Psoas muscle (tissue), 8 donors: ENCODE results near the gene MAPK10. TPM values are rescaled to one million over a fixed set of nuclear protein-coding genes. Genes with fewer than 3 reads are reported as not detected.

Source experiments
- ATAC-seq, 4 donors: fragments of 200-7000 bp; cut with Tn5 transposase; one replicate each; pipeline ENCODE4 v1.9.1; 2020; ENCODE audit warnings: moderate library complexity in 3 of 4, mild to moderate bottlenecking in 2 of 4
- DNase-seq, 2 donors: peaks; one replicate each; pipeline ENCODE4 v3.0.0-alpha.2; 2020
- H3K27ac ChIP-seq: fragments of 200-600 bp; one replicate; pipeline ENCODE4 v1.8.0; 2022
- H3K27me3 ChIP-seq, 3 donors: fragments of 200-600 bp in 1 of 3; one replicate each; pipeline versions ENCODE4 v1.6.1 to v1.8.0; 2013 to 2022; ENCODE audit warnings: low read length in 2 of 3, mild to moderate bottlenecking in 2 of 3, moderate library complexity in 1 of 3; ENCODE audit not compliant: insufficient read depth in 3 of 3
- H3K36me3 ChIP-seq, 2 donors: fragments of 200-600 bp in 1 of 2; one replicate each; pipeline versions ENCODE4 v1.6.1 to v1.8.0; 2013 to 2022; ENCODE audit warnings: low read depth in 1 of 2, mild to moderate bottlenecking in 1 of 2, moderate library complexity in 1 of 2; ENCODE audit not compliant: insufficient read depth in 1 of 2
- H3K4me1 ChIP-seq: fragments of 200-600 bp; one replicate; pipeline ENCODE4 v1.8.0; 2022
- H3K4me3 ChIP-seq: fragments of 200-600 bp; one replicate; pipeline ENCODE4 v1.8.0; 2022; ENCODE audit warnings: mild to moderate bottlenecking
- H3K9me3 ChIP-seq: fragments of 200-600 bp; one replicate; pipeline ENCODE4 v1.8.0; 2022
- WGBS, 3 donors: extraction: QIAGEN DNeasy Blood & Tissue Kit; methylation state at CpG; one replicate each; pipeline versions ENCODE4 v1.1.6 to v1.1.7; 2013; 5-methylcytosine and 5-hydroxymethylcytosine counted together
- intact Hi-C, 2 donors: fragments of 100-400 bp; cut with DNase I; formaldehyde crosslinking; loops; one replicate each; pipeline versions ENCODE4 v1.11.0 to v1.14.2; 2022
- polyA plus RNA-seq, 3 donors: library from polyadenylated mRNA; stranded (reverse); fragments of 200-250 nt; gene quantifications; one replicate each; pipeline ENCODE4 v1.2.3, GENCODE V29; 2013
- total RNA-seq, 4 donors: library from RNA; stranded (reverse); fragmentation: NEBNext Ultra II Directional in 2 of 4; extraction: Animal tissue kit (Norgen Biotek cat#: 25700) in 2 of 4; gene quantifications; one replicate each; pipeline versions ENCODE4 v1.2.1 to v1.2.4, GENCODE V29; 2021 to 2023
- TF ChIP-seq, protein P1 (sequence below): fragments of 200-600 bp; IDR thresholded peaks from one replicate; pipeline ENCODE4 v1.8.0; 2022; ENCODE audit warnings: antibody characterized with exemption
- donor health status: healthy with polysubstance abuse.
- donor health status: DM: no; HTN: no; CAD: no; lungs with moderate emphysema.
- donor health status: Bipolar disorder and iron deficiency.
- donor health status: healthy.
- donor health status: DM: yes; HTN: yes; CAD: no.
- donor health status: DM: no; HTN: no; CAD: no.
- donor health status: DM: no; HTN: no; CAD: no.
- donor health status: DM: yes; HTN: yes; CAD: no.

Gene MAPK10
- total and polyA plus RNA-seq, 7 donors = 0.22 to 7.6 (median 1.3) TPM

- 92 to 98% (median 96%) methylated on average over 6 of the region's 6 CpGs for WGBS, 3 donors
- intact Hi-C loops = no loop called here
- TF ChIP-seq, protein P1, sequence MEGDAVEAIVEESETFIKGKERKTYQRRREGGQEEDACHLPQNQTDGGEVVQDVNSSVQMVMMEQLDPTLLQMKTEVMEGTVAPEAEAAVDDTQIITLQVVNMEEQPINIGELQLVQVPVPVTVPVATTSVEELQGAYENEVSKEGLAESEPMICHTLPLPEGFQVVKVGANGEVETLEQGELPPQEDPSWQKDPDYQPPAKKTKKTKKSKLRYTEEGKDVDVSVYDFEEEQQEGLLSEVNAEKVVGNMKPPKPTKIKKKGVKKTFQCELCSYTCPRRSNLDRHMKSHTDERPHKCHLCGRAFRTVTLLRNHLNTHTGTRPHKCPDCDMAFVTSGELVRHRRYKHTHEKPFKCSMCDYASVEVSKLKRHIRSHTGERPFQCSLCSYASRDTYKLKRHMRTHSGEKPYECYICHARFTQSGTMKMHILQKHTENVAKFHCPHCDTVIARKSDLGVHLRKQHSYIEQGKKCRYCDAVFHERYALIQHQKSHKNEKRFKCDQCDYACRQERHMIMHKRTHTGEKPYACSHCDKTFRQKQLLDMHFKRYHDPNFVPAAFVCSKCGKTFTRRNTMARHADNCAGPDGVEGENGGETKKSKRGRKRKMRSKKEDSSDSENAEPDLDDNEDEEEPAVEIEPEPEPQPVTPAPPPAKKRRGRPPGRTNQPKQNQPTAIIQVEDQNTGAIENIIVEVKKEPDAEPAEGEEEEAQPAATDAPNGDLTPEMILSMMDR = no peak
- DNase-seq (no peak), ATAC-seq (no peak)
- Histone ChIP-seq H3K4me3 (no peak overlapping the region), H3K36me3 (peaks cover 0 to 3% of the 10 kb centered on the region in 2 donors), H3K27me3 (no peaks in the 10 kb centered on the region), H3K9me3 (no peaks in the 10 kb centered on the region), H3K4me1 (no peaks in the 10 kb centered on the region), H3K27ac (no peak overlapping the region)
These were observed 352.8 kb downstream of the MAPK10 start for GRCh38 chr4:86007042-86007441.

- Histone ChIP-seq H3K27ac (no peak overlapping the region), H3K27me3 (no peaks in the 10 kb centered on the region), H3K4me1 (no peaks in the 10 kb centered on the region), H3K4me3 (no peak overlapping the region), H3K9me3 (no peaks in the 10 kb centered on the region), H3K36me3 (peaks cover 0 to 3% of the 10 kb centered on the region in 2 donors)
- intact Hi-C loops = no loop called here
- DNase-seq (no peak), ATAC-seq (no peak)
- TF ChIP-seq, protein P1 = no peak
These were observed 353.8 kb downstream of the MAPK10 start for GRCh38 chr4:86006057-86006456.

DNA sequence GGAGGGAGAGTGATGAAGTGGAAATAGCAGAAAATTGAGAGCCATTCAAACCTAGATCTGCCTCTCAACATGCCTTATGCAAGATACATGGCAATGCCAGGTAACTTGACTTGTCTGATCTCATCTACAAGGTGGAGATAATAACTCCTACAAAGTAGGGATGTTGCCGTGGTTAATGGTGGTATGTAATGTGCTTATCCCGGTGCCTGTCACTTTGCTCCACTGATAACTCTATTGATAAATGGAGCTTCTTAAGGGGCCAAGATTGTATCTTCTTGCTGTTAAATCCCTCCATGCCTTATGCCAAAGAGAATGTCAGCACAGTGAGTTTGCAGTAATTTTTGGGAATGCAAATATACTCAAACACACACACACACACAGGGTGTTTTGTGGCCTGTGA is 355.8 kb downstream of the MAPK10 start:
- Histone ChIP-seq H3K4me1 (no peaks in the 10 kb centered on the region), H3K27me3 (no peaks in the 10 kb centered on the region), H3K36me3 (peaks cover 0 to 3% of the 10 kb centered on the region in 2 donors), H3K9me3 (no peaks in the 10 kb centered on the region), H3K27ac (no peak overlapping the region), H3K4me3 (no peak overlapping the region)
- intact Hi-C loops = no loop called here
- ATAC-seq (no peak), DNase-seq (no peak)
- WGBS, 3 donors = 91 to 95% (median 93%) methylated on average over 2 of the region's 2 CpGs
- TF ChIP-seq, protein P1 = no peak

DNA sequence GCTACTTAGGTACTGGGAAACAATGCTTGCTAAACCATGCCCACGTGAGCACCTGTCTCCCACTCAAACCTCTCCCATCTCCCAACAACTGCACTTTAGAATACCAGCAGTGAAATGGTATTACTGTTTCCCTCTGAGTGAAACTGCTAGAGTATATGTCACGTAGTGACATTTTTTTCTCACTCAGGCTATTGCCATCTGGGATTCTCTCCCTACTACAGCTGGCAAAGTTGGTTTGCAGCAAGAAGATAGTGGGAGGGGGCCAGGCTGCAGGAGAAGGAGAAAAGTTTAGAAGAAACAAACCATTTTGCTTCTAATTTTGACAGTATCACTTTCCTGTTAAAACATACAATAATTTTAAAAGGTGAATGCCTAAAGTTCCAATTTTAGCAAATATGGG is 358.3 kb downstream of the MAPK10 start:
- Histone ChIP-seq H3K4me1 (no peaks in the 10 kb centered on the region), H3K36me3 (peaks cover 0 to 3% of the 10 kb centered on the region in 2 donors), H3K9me3 (no peaks in the 10 kb centered on the region), H3K27ac (no peak overlapping the region), H3K27me3 (no peaks in the 10 kb centered on the region), H3K4me3 (no peak overlapping the region)
- intact Hi-C loops = no loop called here
- 70 to 92% (median 76%) methylated on average over 2 of the region's 2 CpGs for WGBS, 3 donors
- TF ChIP-seq, protein P1 = no peak
- ATAC-seq (no peak), DNase-seq (no peak)

DNA sequence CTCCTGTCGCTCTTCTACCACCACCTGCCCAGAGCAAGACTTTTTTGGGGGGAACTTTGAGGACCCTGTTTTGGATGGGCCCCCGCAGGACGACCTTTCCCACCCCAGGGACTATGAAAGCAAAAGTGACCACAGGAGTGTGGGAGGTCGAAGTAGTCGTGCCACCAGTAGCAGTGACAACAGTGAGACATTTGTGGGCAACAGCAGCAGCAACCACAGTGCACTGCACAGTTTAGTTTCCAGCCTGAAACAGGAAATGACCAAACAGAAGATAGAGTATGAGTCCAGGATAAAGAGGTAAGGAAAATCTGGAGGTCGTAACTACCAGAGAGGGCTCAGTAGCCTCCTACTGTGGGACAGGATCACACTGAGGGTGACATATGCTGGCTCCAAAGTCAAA is 364.5 kb downstream of the MAPK10 start:
- no peak for DNase-seq
- ATAC-seq = no peak
- intact Hi-C loops = no loop called here
- Histone ChIP-seq H3K36me3 (peaks cover 0 to 10% of the 10 kb centered on the region in 2 donors), H3K27ac (no peak overlapping the region), H3K4me3 (no peak overlapping the region), H3K27me3 (no peaks in the 10 kb centered on the region), H3K4me1 (no peaks in the 10 kb centered on the region), H3K9me3 (no peaks in the 10 kb centered on the region)
- TF ChIP-seq, protein P1 = no peak
- 92 to 94% (median 94%) methylated on average over 6 of the region's 6 CpGs for WGBS, 3 donors
